Measurements from ENCODE around the gene COMMD7. TPM values are rescaled to one million over a fixed set of nuclear protein-coding genes. Genes with fewer than 3 reads are reported as not detected.

Gene COMMD7
- total RNA-seq, 1 experiment from 2014 or later = 13.2 TPM

DNA sequence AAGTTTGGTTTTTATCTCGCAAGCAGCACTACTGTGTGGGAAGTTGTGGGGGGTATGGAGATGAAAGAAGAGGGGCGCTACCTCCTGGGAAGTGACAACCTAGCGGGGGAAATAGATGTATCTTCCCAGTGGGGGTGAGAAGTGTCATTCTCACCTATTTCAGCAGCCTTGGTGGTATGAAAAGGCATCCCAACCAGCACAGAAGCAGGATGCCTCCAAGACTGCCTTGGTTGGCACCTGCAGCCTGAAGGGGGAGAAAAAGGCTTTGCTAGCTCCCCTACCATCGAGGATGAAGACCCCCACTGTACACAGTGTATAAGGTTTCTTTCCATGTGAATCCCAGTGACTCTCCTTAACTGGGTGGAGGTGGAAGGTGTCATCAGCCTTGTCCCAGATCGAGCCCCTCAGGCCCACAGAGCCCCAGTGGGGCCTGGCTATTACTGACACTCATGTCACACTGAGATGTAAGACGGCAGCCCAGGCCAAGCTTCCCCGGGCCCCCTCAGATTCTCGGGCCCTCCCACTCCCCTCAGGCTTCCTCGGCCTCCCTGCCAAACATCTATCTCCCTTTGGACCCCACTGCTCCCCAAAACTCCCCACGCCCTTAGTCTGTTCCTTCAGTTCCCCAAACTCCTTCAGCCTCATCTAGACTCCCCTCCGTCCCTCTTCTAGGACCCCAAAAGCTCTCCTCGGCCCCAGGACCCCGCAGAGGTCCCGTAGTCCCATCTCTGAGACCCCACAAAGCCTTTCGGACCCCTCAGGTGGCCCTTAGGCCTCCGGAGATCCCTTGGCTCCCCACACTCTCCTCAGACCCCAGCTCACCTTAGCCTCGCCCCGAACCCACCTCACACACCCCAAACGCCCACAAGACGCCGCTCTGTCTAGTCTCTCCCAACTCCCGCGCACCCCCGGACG is 688 bp downstream of the COMMD7 start:
- POLR2A ChIA-PET = no interaction called here
- Histone ChIP-seq H3K9ac (ENCODE audit: low read length) (peak overlapping the region; percentile 63), H3K79me2 (ENCODE audit: insufficient read depth, low read length) (no peaks in the 10 kb centered on the region), H3K4me3 (replicated peaks in 1 of 2; ENCODE audit: low read depth in 1 of 2, low read length in 2 of 2) (peak overlapping the region; percentile 46 to 68), H3K36me3 (ENCODE audit: control insufficient read depth in 1 of 2, insufficient read depth in 2 of 2, low read length in 2 of 2) (no peaks in the 10 kb centered on the region), H3K9me2 (ENCODE audit: insufficient read depth) (no peaks in the 10 kb centered on the region), H3K9me3 (ENCODE audit: control insufficient read depth in 1 of 2, insufficient read depth in 1 of 2, low read depth in 1 of 2, low read length in 2 of 2) (no peaks in the 10 kb centered on the region), H3K27ac (ENCODE audit: low read depth, low read length) (peak overlapping the region; percentile 56; the same call in 1 of the 2 replicates), H3K4me2 (ENCODE audit: low read length) (peak overlapping the region; percentile 99), H3K4me1 (ENCODE audit: control insufficient read depth in 1 of 2, insufficient read depth in 2 of 2, low read length in 2 of 2) (peaks cover 16 to 35% of the 10 kb centered on the region in 2 experiments), H3K27me3 (ENCODE audit: insufficient read depth, low read length) (no peaks in the 10 kb centered on the region), H2AFZ (ENCODE audit: low read depth, low read length, poor library complexity, severe bottlenecking) (no peak overlapping the region), H4K20me1 (ENCODE audit: insufficient read depth) (no peaks in the 10 kb centered on the region)
- RAD21 ChIA-PET (ENCODE audit: low non-redundant PET in 1 of 2, low total read pairs in 2 of 2, uncharacterized antibody in 2 of 2, unreplicated experiment in 2 of 2) = interaction anchor here in 1 of 2 experiments (0.6 kb wide), 1 partner anchor 69 kb away, joined by 3 read pairs; the partner anchor contains the start of gene C20orf203
- DNase-seq (ENCODE audit: low read depth, low spot score) (no peak), ATAC-seq (no peak)
- BruUV-seq (replicated peaks) = TSS peak; percentile 46
- CTCF ChIA-PET = no interaction called here
- intact Hi-C loops (cut with micrococcal nuclease) = no loop called here
- TF ChIP-seq SP1 (IDR thresholded peaks at IDR 0.05; ENCODE audit: low read depth) (no peak), SIN3A (IDR thresholded peaks at IDR 0.05; ENCODE audit: low read depth) (no peak), EGR1 (IDR thresholded peaks at IDR 0.05; ENCODE audit: low read depth) (no peak), JUND (IDR thresholded peaks at IDR 0.05) (no peak), POLR2AphosphoS5 (IDR thresholded peaks at IDR 0.05; ENCODE audit: low read depth, low read length) (no peak), CTCF (IDR thresholded peaks at IDR 0.05 in 2 of 3, conservative IDR thresholded peaks at IDR 0.05 in 1 of 3; ENCODE audit: borderline replicate concordance in 1 of 3, insufficient read depth in 1 of 3, low read depth in 2 of 3, low read length in 2 of 3) (no peak), ZNF274 (IDR thresholded peaks at IDR 0.05; ENCODE audit: low read depth, low read length) (no peak), ATF3 (IDR thresholded peaks at IDR 0.05) (no peak), RAD21 (IDR thresholded peaks at IDR 0.05; ENCODE audit: low read depth) (no peak), REST (IDR thresholded peaks at IDR 0.05; ENCODE audit: low read depth) (no peak), EZH2phosphoT487 (IDR thresholded peaks at IDR 0.05; ENCODE audit: borderline replicate concordance) (no peak), ELF1 (IDR thresholded peaks at IDR 0.05; ENCODE audit: borderline replicate concordance, low read depth) (no peak), TCF7L2 (IDR thresholded peaks at IDR 0.05; ENCODE audit: borderline replicate concordance, extremely low read depth, insufficient read depth, insufficient read length) (no peak), FOSL1 (IDR thresholded peaks at IDR 0.05; ENCODE audit: low read depth) (no peak), MAX (IDR thresholded peaks at IDR 0.05) (no peak), POLR2A (IDR thresholded peaks at IDR 0.05; ENCODE audit: borderline replicate concordance, extremely low read depth, insufficient read depth, insufficient read length) (no peak), CEBPB (IDR thresholded peaks at IDR 0.05; ENCODE audit: low read depth) (no peak), ZFX (IDR thresholded peaks at IDR 0.05) (no peak)
- TF ChIP-seq, protein P1, sequence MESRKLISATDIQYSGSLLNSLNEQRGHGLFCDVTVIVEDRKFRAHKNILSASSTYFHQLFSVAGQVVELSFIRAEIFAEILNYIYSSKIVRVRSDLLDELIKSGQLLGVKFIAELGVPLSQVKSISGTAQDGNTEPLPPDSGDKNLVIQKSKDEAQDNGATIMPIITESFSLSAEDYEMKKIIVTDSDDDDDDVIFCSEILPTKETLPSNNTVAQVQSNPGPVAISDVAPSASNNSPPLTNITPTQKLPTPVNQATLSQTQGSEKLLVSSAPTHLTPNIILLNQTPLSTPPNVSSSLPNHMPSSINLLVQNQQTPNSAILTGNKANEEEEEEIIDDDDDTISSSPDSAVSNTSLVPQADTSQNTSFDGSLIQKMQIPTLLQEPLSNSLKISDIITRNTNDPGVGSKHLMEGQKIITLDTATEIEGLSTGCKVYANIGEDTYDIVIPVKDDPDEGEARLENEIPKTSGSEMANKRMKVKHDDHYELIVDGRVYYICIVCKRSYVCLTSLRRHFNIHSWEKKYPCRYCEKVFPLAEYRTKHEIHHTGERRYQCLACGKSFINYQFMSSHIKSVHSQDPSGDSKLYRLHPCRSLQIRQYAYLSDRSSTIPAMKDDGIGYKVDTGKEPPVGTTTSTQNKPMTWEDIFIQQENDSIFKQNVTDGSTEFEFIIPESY (IDR thresholded peaks at IDR 0.05; ENCODE audit: extremely low read depth, insufficient replicate concordance, low read length) = no peak

All from HCT116 (cell line).